ENCODE measurements around the gene GABRB1.

DNA sequence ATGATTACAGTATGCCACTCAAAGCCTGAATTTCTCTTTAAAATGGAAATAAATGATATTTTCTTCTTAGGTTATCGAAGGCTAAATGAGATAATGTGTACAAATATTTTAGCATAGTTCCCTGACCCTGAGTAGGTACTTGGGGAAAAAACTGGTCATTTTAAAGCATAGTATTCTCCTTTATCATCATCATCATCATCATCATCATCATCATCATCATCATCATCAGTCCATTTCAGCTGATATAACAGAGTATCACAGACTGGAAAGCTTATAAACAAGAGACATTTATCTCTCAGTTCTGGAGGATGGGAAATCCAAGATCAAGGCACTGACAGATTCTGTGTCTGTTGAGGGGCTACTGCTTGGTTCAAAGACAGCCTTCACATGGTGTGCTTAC is 13.9 kb downstream of the GABRB1 start:
- TF ChIP-seq, protein P1, sequence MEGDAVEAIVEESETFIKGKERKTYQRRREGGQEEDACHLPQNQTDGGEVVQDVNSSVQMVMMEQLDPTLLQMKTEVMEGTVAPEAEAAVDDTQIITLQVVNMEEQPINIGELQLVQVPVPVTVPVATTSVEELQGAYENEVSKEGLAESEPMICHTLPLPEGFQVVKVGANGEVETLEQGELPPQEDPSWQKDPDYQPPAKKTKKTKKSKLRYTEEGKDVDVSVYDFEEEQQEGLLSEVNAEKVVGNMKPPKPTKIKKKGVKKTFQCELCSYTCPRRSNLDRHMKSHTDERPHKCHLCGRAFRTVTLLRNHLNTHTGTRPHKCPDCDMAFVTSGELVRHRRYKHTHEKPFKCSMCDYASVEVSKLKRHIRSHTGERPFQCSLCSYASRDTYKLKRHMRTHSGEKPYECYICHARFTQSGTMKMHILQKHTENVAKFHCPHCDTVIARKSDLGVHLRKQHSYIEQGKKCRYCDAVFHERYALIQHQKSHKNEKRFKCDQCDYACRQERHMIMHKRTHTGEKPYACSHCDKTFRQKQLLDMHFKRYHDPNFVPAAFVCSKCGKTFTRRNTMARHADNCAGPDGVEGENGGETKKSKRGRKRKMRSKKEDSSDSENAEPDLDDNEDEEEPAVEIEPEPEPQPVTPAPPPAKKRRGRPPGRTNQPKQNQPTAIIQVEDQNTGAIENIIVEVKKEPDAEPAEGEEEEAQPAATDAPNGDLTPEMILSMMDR (IDR thresholded peaks at IDR 0.05) = no peak
- TF ChIP-seq POLR2A (IDR thresholded peaks at IDR 0.05; ENCODE audit: low read depth) = no peak
